Effector CD8-positive, alpha-beta T cell (primary cell): ENCODE data around the gene MAPK12.
"Not testable (repeated sequence)": the region's sequence is repeated elsewhere in the genome, so short reads cannot be mapped to it uniquely, and the experiment has no call there.

Experiments
- DNase-seq: peaks from one replicate; lab custom pipeline; 2025; lab: John Stamatoyannopoulos, UW

Gene MAPK12

DNA sequence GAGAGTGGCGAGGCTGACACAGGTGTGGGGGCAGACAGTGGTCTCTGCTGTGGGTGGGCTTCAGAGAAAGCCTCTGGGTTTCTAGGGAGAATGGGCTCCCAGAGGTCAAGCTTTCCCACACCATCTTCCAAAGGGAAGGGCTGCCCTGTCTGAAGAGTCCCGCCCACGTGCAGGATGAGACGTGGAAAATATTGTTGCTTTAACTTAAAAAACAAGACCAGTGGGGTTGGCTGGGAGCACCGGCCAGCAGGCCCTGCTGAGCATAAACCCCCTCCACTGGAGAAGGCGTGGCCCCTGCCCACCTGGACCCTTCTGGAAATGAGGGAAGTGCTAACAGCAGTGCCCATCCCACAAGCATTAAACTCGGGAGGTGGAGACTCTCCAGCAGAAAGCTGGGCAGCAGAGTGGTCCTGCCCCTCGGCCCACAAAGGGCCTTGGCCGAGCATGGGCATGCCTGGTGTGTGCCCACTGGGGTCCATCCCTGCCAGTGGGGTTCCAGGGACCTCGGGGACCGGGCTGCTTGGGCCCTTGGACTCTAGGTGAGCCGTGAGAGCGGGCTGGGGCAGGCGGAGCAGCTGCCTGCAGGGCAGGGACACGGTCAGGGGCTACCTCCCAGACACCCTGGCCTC is 45.3 kb downstream of the MAPK12 start:
- DNase-seq, result no peak

DNA sequence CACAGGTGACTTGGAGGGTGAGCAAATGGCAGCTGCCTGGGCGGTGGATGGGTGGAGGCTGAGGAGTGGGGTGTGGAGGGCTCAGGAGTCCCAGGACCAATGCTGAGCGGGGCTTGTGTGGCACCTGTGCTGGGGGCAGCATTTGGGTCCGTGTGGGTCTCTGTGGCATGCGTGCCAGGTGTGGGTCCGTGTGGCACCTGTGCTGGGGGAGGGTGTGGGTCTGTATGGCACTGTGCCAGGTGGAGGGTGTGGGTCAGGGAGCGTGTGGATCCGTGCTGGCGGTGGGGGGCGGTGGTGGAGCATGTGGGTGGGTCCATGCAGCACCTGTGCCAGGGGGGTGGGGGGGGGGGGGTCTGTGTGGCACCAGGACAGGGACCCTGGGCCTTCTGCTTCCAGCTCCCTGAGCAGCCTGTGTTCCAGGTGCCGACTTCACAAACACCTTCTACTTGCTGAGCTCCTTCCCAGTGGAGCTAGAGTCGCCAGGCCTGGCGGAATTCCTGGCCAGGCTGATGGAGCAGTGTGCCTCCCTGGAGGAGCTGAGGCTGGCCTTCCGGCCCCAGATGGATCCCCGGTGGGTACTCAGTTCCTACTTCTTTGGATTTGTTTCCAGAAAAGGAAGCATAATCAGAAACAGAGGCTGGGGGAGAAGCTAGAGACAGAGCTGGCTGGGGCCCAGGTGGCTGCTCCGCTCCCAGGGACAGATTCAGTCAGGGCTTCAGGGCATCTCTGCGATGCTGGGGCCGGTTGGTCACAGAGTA is 46.0 kb downstream of the MAPK12 start:
- no peak for DNase-seq

- DNase-seq, result no peak
Observed at GRCh38 chr22:50213263-50213662, 48.2 kb downstream of the MAPK12 start.

DNA sequence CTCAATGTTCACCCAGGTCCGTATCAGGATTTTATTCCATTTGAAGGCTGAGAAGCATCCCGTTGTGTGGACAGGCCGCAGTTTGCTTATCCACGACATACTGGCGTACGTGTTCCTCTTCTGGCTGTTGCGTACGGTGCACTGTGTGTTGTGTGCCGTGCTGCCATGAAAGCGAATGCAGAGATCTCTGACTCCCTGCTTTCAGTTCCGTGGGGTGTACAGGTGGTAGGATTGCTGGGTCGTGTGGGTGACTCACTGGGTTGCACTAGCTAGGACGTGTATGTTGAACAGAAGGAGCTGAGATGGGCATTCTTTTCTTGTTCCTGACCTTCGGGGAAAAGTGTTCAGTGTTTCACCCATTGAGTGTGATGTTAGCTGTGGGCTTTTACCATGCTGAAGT is 50.3 kb downstream of the MAPK12 start:
- no peak for DNase-seq

DNA sequence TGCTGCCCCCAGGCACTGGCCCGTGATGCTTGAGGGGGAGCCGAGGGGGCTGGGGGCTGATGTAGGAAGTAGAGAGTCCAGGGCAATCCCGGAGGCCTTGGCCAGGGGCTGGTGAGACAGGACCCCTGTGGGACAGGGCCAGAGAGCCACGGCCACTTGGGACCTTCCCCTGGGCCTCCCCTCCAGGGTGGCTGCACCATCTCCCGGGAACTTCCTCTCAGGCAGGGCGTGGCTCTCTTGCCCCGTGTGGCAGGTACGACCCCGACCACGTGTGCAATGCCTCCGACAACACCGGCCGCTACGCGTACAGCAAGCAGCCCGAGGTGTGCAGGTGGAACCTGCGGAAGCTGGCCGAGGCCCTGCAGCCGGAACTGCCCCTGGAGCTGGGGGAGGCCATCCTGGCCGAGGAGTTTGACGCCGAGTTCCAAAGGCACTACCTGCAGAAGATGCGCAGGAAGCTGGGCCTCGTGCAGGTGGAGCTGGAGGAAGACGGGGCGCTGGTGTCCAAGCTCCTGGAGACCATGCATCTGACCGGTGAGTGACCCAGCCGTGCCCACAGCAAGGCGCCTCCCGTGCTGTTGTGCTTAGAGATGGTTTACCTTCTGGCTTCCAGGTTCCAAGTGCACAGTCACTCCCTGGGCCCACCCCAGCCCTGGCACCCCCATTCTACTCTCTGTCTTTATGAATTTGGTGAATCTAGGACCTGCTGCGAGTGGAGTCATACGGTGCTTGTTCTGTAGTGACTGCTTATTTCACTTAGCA is 50.9 kb downstream of the MAPK12 start:
- no peak for DNase-seq

GRCh38 chr22:50209893-50210292 is 51.6 kb downstream of the MAPK12 start:
- DNase-seq, result peak; percentile 55

GRCh38 chr22:50208939-50209892 is 52.3 kb downstream of the MAPK12 start:
- DNase-seq, result no peak

- DNase-seq, result no peak
Observed at GRCh38 chr22:50208430-50208938, 53.0 kb downstream of the MAPK12 start.

DNA sequence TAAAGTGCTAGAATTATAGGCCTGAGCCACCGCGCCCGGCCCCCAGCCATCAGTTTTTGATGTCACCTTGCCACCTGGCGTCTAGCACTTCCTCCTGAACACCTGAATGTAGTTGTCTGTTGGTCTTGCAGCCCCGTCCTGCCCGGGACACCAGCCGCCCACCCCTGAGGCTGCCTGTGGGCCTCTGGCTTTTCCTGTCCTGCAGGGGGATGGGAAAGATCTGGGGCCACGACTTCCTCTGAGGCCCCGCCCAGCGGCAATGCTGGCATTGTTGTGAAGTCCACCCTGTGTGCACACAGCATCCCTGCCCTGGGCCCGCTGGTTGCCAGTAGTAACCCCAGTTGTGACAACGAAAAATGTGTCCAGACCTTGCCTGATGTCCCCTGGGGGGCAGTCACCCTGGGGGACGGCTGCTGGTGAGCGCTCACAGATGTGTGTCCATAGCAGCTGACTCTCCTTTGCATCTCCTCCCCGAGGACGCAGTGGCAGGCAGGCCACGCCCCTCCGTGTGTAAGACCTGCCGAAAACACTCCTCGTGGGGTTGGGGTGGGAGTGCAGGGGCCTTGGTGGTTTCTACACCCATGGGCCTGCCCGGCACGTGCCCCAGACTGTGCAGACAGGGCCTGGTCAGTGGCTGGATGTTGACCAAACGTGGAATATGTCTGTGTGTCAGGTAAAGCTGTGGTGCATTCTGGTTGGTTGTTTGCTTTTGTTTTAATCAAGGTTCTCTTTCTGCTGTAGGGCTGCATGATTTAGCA is 53.9 kb downstream of the MAPK12 start:
- no peak for DNase-seq

DNA sequence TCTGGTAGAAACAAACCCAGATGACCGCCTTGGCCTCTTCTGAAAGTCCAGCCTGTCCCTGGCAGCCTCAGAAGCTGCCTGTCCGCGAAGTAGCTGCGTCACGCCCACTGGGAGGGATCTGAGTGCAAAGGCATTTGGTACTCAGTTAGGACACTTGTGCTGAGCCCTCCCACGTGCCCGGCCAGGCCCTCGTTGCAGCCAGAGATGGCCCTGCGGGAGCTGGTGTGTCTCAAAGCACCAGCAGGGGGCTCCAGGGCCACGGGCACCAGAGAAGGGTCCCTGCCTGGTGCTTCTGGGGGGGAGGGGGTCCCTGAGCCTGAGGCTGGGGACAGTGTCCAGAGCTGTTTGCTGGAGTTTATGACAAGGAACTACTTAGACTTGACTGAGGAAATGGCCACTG is 54.9 kb downstream of the MAPK12 start:
- no peak for DNase-seq

GRCh38 chr22:50205781-50206569 is 55.5 kb downstream of the MAPK12 start:
- DNase-seq, result no peak

GRCh38 chr22:50204998-50205397 is 56.5 kb downstream of the MAPK12 start:
- DNase-seq, result not testable (repeated sequence)

DNA sequence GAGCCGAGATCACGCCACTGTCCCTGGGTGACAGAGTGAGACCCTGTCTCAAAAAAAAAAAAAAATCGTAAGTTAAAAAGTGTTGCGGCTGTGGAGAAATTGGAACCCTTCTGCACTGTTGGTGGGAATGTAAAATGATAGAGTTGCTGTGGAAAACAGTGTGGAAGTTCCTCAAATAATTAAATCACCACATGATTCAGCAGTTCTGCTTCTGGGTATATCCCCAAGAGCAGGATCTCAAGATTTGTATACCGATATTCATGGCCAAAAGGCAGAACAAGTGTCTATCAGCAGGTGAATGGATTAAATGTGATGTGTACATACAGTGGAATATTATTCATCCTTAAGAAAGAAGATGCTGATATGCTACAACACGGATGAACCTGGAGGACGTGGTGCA is 56.9 kb downstream of the MAPK12 start:
- no peak for DNase-seq

- no peak for DNase-seq
Observed at GRCh38 chr22:50203288-50203687, 58.2 kb downstream of the MAPK12 start.
